Right ventricle myocardium superior (tissue), 1 donor: ENCODE data around the gene SEMA5A. TPM values are rescaled to one million over a fixed set of nuclear protein-coding genes. Genes with fewer than 3 reads are reported as not detected.

Experiments used
- ATAC-seq: fragments of 200-7000 bp; cut with Tn5 transposase; one replicate; pipeline ENCODE4 v1.9.1; 2020; ENCODE audit warnings: mild to moderate bottlenecking; ENCODE audit not compliant: poor library complexity
- DNase-seq: peaks from one replicate; pipeline ENCODE4 v3.0.0-alpha.2; 2020
- intact Hi-C: fragments of 100-400 bp; cut with DNase I; formaldehyde crosslinking; loops from one replicate; pipeline ENCODE4 v1.11.2; 2022
- total RNA-seq: library from RNA; stranded (reverse); fragmentation: NEBNext Ultra II Directional; extraction: Animal tissue kit (Norgen Biotek cat#: 25700); gene quantifications from one replicate; pipeline ENCODE4 v1.2.1, GENCODE V29; 2021
- donor health status: DM: no; HTN: yes; CAD: no; lungs with severe emphysema.

The SEMA5A gene
- total RNA-seq, 1 donor from 2014 or later, result 27.1 TPM

DNA sequence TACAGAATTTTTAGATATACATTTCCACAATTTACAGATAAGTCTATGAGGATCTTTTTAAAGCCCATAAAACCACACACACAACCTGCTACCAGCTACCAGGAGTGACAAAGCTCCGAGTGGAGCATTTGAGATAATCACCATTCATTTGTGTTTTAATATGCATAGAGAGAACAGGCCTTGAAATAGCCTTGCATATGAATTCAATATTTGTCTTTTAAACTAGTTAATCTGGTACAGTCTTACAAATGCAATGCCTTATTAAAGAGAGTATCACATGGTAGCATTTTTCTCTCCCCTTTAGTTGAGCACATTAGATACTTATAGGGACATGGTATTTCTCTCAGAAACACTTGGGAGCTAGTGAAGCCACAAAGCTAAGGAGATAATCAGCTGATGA lies 49.1 kb downstream of the SEMA5A start:
- ATAC-seq (no peak), DNase-seq (no peak)
- intact Hi-C loops, result no loop called here

DNA sequence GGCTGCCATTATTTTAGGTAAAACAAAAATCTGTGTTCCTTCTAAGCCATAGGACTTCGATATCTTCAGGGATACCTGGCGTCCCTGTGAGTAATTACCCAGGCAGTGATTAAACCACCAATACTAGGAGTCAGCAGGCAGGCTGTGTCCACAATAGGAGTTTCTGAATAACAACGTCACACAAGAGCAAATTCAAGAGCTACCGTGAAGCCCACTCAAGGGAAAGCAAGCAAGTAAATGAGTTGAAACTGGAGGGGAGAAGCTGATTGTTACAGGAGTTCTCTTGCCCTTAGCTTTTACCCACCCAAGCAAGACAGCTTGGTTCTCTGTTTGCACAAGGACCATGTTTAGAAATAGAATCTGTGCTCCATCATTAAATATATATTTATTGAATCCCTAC lies 50.8 kb downstream of the SEMA5A start:
- DNase-seq, result no peak
- intact Hi-C loops, result no loop called here
- no peak for ATAC-seq

DNA sequence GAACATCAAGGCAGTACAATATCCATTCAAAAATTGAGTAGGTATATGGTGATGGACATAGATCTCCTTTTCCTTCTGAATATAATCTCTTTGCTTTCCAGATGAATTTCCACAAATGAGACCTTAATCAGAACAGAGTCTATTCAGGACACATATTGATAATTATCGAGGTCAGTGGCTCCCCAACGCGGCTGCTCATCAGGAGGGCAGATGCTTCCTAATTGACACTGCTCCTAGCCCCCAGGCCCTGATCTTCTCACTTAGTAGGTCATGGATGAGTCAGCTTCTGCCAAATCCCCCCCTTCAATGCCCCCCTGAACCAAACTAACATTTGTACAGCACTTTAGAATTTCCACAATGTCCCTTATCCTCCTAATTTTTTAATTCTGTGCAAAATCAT lies 51.6 kb downstream of the SEMA5A start:
- intact Hi-C loops, result no loop called here
- ATAC-seq (no peak), DNase-seq (no peak)

DNA sequence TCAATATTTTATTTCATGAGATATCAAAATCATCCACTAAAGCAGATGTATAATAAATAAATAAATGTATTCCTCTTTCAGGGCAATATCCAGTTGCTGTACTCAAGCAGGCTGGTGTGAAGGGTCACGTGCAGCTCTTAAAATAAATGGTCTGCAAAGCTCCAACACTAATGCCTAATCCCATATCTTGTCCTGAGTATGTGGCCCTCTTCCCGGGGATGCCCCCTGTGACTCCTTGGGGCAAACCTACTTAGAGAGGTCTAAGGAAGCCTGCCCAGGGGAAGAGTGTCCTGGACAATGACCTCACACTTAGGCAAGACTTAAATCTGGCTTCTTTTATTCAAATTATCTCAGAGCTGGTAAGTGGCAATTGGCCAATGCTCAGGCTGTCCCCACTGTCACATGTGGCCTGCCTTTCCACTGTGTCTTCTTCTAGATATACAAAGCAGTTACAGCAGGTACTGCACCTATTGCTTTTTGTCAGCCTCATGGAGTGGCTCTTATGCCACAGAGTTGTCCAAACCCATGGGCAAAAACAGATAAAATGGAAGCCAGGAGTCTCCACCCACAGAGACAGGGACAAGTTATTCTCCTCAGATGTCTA lies 55.3 kb downstream of the SEMA5A start:
- DNase-seq (no peak), ATAC-seq (peak; percentile 85)
- intact Hi-C loops, result no loop called here

DNA sequence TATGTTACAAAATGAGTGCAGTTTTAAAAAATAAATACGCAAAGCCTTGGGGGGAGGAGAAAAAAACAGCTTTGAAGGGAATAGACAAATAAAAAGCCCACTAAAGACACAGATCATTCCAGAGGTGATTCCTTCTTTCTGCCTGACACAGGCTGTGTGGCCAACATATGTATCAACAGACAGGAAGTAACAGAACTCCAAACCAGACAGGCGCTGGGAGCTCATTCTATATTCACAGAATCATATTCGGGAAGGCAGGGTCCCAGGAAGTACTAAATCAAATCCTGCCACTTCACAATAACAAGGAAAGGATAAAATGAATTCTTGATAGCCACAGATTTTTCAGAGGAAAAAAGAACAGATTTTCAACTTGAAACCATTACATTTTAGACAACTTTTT lies 62.1 kb downstream of the SEMA5A start:
- no peak for DNase-seq
- intact Hi-C loops, result no loop called here
- no peak for ATAC-seq

DNA sequence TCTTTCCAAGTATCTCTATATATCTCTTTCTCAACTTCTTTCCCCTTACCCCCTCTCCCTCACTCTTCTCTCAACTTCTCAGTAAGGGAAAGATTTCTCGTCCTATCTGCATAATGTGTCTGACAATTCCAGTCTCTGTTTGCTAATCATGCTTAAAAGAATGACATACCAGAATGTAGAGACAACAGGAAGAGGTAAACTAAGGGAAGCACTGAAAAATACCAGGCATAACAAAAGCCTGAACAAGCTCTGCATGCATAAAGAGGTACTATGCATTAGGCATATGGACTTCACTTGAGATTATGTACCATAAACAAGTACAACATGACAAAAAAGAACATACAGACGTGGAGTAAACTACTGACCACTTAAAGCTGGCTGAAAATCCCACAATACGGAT lies 62.6 kb downstream of the SEMA5A start:
- no peak for ATAC-seq
- intact Hi-C loops, result no loop called here

DNA sequence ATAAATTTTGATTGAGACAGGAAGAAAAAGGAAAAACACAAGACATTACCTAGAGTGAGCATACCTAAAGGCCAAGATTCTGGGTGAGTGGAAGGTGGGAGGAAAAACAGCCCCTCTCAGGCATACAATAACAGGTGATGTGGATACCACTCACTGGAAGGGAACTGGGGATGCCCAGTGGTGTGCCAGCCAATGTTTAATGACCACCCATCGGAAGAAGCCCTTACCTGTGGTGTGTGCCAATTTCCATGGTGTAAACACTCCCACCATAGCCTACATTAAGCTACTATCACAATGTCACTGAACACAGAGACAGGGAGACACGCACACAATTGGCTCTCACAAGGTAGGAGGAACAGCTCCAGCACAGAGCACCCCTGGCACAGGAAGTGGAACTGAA lies 63.5 kb downstream of the SEMA5A start:
- DNase-seq (no peak), ATAC-seq (no peak)
- intact Hi-C loops, result no loop called here

More for the DNA sequence above, 62.6 kb downstream of the SEMA5A start:
- DNase-seq, result no peak

DNA sequence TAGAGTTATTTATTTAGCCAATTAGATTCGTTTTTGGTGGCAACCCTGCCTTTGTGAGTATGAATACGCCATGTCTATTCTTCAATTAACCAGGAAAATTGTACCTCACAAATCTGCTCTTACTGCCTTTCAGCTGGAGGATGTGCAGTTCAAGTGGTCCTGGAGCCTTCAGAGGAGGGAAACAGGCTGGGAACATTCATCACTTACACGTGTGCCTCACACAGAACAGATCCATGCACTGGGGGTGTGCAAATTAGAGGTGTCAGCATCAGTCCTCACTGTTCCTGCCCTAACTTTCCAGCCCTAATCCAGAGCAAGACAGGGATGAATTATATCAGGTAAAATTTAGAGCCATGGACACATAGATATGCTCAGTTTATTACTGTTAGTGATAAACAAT lies 65.4 kb downstream of the SEMA5A start:
- DNase-seq (no peak), ATAC-seq (no peak)
- intact Hi-C loops, result no loop called here

DNA sequence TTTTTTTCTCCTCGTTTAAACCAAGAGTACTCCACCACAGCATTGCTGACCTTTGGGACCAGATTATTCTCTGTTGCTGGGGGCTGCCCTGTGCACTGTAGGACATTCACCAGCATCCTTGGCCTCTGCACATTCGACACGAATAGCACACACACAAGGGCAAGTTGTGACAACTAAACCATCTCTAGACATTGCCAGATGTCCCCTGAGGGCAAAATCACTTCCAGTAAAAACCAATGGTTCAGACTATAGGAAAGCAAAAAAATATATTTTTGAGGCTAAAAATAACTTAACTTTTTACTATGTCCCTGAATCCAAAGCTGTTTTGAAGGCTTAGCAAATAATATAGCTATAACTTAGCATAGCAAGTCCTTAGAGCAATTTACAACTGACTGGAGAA lies 65.9 kb downstream of the SEMA5A start:
- ATAC-seq, result no peak
- no peak for DNase-seq
- intact Hi-C loops, result no loop called here

DNA sequence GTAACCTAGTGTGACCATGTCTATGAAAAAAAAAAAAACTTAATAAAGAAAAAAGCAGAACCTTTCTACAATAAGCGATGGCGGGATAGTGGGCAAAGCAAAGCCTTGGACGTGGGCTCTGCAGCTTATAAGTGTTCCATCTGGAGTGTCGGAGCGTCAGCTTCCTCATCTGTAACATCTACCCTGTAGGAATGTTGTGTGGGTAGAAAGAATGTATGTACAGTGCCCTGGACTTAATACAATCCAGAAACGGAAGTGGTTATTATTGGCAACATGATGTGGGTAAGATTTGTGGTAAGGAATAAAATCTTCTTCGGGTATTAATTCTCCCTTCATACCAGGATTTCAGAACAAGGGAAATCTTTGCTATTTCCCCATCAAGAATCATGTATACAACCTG lies 66.5 kb downstream of the SEMA5A start:
- DNase-seq (no peak), ATAC-seq (no peak)
- intact Hi-C loops, result no loop called here

DNA sequence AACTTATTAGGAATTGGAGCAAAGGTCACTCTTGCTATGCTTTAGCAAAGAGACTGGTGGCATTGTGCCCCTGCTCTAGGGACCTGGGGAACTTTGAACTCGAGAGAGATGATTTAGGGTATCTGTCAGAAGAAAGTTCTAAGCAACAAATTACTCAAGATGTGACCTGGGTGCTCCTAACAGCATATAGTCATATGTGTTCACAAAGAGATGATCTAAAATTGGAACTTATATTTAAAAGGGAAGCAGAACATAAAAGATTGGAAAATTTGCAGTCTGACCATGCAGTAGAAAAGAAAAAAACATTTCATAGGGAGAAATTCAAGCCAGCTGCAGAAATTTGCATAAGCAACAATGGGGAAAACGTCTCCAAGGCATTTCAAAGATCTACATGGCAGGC lies 68.3 kb downstream of the SEMA5A start:
- ATAC-seq (no peak), DNase-seq (no peak)
- intact Hi-C loops, result no loop called here

DNA sequence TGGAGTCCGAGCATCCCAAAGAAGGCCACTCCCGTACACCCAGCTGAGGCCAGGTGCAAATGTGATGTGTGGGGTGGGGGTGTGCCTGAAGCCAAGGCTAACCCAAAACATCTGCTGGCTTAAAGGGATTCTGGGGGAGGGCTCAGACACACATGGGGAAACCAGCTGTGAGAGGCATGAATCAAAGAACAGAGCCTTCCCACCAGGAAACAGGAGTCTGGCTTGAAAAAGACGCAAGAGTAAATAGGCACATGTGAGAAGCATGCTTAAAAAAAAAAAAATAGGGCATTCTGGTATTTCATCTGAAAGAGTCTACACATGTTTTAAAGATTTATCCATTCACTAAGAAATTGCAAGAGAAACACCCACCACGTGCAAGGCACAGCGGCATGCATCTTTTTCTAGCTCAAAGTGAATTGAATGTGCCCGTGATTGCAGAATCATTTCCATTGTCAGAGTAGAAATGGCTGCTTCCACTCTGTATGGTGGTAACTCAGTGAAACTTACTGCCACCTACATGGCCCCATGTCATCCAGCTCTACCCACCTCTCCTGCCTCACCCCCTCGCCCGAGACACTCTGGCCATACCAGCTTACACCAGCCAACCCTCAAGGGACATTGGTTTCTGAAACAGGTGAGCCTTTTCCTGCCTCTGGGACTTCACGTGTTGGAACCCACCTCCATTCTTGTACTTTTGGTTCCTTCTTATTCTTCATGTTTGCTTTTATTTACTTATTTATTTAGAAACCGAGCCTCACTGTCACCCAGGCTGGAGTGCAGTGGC lies 71.5 kb downstream of the SEMA5A start:
- ATAC-seq, result no peak
- intact Hi-C loops, result no loop called here
- no peak for DNase-seq

DNA sequence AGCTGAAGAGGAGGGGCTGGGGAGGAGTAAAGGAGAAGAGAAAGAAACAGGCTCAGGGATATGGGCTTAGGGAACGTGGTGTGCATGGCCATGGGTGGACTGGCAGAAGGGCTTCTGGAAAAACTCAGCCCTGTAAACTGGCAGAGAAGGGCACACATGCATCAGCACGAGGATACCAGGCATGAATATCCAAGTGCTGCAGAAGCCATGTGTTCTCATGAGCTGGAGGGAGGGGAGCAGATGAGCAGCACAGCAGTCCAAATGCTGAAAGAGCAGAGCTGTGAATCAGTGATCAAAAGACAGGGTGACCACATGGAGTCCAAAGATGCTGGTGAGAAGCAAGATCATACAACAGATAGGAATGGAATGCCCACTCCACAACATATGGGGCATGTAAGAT lies 72.3 kb downstream of the SEMA5A start:
- peak; percentile 31 for ATAC-seq
- DNase-seq, result no peak
- intact Hi-C loops, result no loop called here

DNA sequence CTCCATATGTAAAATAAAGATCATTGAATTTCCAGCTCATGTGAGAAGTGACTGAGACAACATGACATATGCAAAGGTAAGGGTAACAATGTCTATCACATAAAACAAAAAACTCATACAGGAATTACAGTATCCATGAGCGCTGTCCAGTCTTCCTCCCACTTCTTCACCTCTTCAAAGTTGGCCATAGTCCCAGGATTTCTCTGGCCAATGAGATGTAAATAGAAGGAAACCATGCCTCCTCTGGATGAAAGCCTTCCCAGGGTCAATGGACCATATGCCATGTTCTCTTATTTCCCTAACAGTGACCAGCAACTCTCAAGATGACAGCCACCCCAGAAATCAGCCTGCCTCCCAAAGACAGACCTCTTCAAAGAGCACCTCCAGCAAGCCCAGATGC lies 75.5 kb downstream of the SEMA5A start:
- DNase-seq, result no peak
- intact Hi-C loops, result no loop called here
- ATAC-seq, result peak; percentile 51

DNA sequence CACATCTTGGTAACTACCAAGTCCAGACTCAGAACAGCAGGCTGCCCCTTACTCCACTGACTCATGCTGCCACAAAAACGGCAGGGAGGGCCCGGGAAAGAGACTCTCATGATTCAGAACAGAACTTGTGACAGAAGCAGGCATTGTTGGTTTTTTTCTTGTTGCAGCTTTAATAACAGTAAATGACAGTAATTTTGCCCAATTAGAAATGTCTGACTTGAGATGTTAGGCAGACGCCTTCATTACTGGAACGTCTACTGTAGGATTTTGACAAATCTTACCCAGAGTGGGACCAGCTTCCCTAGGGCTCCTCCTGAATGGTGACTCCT lies 77.9 kb downstream of the SEMA5A start:
- ATAC-seq, result no peak
- intact Hi-C loops, result no loop called here

DNA sequence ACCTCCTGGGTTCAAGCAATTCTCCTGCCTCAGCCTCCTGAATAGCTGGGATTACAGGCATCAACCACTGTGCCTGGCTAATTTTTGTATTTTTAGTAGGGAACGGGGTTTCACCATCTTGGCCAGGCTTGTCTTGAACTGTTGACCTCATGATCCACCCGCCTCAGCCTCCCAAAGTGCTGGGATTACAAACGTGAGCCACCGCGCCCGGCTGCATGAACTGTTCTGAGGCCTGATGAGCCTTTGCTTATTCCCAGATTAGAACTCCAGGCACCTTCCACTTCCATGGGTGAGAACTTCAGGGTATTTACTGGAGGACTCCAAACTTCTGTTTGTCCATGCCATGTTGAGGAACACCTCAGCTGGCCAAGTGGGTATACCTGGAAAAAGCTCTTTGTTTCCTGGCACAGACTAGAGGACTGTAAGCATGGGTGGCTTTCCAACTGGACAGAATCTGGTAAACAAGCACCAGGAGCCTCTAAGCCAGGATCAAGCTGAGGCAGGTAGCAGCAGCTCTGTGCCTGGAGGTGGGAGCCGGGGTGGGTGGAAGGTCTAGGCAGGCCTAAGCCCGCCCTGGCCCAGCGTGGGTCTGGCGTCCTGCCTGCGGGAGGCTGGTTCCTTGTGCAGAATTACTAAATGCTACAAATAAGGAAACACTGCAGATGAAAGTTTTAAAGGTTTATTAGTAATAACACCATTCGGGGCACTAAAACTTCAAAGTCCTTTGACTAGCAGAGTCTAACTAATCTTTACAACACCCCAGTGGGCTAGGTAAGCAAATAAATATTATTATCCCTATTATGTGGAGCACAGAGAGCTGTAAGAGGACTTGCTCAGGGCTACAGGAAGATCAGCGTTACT lies 78.4 kb downstream of the SEMA5A start:
- DNase-seq, result no peak
- no peak for ATAC-seq
- intact Hi-C loops, result no loop called here

More for the DNA sequence above, 77.9 kb downstream of the SEMA5A start:
- no peak for DNase-seq

DNA sequence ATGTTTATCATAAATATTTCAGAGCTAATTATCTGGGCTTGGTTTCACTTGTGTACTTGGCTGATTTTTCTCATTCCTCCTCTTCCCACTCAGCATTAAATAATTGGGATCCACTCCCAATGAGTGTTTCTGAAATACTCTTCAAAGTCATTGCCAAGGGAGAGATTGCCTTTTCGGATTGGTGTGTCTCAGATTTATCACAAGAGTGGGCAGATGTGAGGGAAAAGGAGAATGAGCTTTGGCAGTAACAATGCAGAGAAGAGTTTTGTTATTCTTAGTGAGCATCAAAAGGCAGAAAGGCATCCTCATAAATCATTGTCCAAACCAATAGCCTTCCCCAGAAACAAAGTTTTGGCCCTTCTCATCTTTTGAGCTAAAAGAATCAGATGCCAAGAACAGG lies 79.2 kb downstream of the SEMA5A start:
- DNase-seq, result no peak

DNA sequence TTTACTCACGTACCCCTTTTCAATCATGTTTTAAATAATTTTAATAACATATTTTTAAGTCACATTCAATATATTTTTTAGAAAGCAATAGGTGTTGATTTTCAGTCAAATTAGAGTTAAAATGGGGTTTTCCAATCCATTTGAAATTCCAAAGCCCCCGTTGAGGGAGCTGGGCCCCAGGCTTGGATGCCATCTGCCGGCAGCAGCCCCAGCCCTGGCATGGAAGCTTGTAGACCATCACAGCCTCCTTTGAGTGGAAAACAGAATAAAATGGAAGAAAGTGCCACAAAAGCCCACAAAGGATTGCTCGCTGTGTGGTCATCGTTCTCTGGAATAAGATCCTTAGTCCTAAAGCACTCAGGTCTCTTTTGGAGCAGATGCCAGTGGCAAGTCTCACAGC lies 81.4 kb downstream of the SEMA5A start:
- DNase-seq, result no peak
- no peak for ATAC-seq
- intact Hi-C loops, result no loop called here

More for the DNA sequence above, 79.2 kb downstream of the SEMA5A start:
- intact Hi-C loops, result no loop called here
- no peak for ATAC-seq

DNA sequence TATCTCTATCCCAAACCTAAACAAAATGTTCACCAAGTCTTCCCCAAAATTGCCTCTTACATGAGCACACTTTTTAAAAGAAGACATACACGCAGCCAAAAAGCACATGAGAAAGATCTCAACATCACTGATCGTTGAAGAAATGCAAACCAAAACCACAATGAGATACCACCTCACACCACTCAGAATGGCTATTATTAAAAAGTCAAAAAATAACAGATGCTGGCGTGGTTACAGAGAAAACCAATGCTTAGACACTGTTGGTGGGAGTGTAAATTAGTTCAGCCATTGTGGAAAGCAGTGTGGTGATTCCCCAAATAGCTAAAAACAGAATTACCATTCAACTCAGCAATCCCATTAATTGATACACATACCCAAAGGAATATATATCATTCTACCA lies 83.8 kb downstream of the SEMA5A start:
- intact Hi-C loops, result no loop called here
- ATAC-seq, result no peak
- no peak for DNase-seq
